ENCODE results near the gene CST9. TPM values are rescaled to one million over a fixed set of nuclear protein-coding genes. Genes with fewer than 3 reads are reported as not detected.

Gene CST9
- total RNA-seq, 1 experiment from 2014 or later: not detected

DNA sequence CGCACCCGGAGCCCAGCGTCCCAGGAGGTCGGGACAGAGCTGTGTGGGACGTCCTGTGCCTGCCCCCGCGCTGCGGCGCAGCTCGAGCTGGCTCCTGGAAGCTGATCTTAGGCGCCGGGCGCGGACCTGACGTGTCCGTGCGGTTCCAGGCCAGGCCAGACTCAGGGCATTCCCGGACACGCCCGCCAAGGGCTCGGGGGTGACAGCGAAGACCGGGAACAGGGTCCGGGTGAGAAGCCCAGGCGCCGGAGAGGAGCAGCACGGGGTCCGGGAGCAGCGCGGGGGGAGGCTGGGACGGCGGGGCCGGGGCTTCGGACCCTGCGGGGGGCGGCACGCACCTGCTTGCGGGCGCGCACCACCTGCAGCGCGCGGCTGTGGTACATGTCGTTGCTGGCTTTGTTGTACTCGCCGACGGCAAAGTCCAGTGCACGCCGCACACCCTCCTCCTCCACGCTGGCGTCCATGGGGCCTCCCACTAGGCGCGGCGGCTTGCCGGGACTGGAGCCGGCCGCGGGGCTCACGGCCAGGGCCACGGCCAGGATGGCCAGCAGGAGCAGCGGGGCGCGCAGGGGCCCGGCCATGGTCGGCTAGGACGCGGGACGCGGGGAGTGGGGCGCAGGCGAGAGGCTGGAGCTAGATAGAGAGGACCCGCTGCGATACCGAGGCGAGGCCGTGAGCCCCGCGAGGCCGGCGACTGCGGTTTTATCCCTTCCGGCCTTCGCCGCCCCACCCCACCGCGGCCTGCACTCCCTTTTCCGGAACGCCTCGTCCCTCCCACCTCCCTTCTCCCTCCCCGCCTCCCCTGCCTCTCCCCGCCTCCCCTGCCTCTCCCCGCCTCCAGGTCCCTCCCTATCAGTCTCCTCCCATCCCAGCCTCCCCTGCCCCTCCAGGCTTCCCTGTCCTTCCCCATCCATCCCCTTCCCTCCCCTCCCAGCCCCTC is 31.8 kb upstream of the CST9 start, which contains the start of gene CST3:
CST3 (minus strand) TSS at position 674 of the 940 bp plus-strand sequence; CDS start at position 581, 93 bp downstream.
- no peaks in the 10 kb centered on the region for H3K9me2 ChIP-seq (ENCODE audit: insufficient read depth)
- intact Hi-C loops (cut with micrococcal nuclease): loop anchor here (10.0 kb wide), 1 partner anchor 1557 kb away; the partner anchor contains the start of gene ENTPD6
- H3K4me3 ChIP-seq (replicated peaks in 1 of 2; ENCODE audit: low read depth in 1 of 2, low read length in 2 of 2): peak within 1 kb of the TSS; percentile 77 to 91
- no peaks in the 10 kb centered on the region for H4K20me1 ChIP-seq (ENCODE audit: insufficient read depth)
- ChIA-PET RAD21 (ENCODE audit: low non-redundant PET in 1 of 2, low total read pairs in 2 of 2, uncharacterized antibody in 2 of 2, unreplicated experiment in 2 of 2) (no interaction called here), CTCF (no interaction called here), POLR2A (interaction anchor here (1.4 to 1.5 kb wide), 2 partner anchors 9 to 15 kb away, joined by 5 read pairs; no protein-coding TSS in a partner anchor)
- H3K4me1 ChIP-seq (ENCODE audit: control insufficient read depth in 1 of 2, insufficient read depth in 2 of 2, low read length in 2 of 2): peaks cover 29 to 41% of the 10 kb centered on the region in 2 experiments
- H3K36me3 ChIP-seq (ENCODE audit: control insufficient read depth in 1 of 2, insufficient read depth in 2 of 2, low read length in 2 of 2): peaks cover 5% of the 10 kb centered on the region in 2 experiments; a peak in 2 of 4 replicates
- H2AFZ ChIP-seq (ENCODE audit: low read depth, low read length, poor library complexity, severe bottlenecking): no peak within 1 kb of the TSS
- no peaks in the 10 kb centered on the region for H3K27me3 ChIP-seq (ENCODE audit: insufficient read depth, low read length)
- peak within 1 kb of the TSS; percentile 97 for H3K4me2 ChIP-seq (ENCODE audit: low read length)
- peaks cover 21% of the 10 kb centered on the region for H3K79me2 ChIP-seq (ENCODE audit: insufficient read depth, low read length)
- ATAC-seq (peak; percentile 87), DNase-seq (ENCODE audit: low read depth, low spot score) (peak; percentile 68)
- BruUV-seq (replicated peaks): no TSS peak
- H3K9ac ChIP-seq (ENCODE audit: low read length): peak within 1 kb of the TSS; percentile 88
- H3K9me3 ChIP-seq (ENCODE audit: control insufficient read depth in 1 of 2, insufficient read depth in 1 of 2, low read depth in 1 of 2, low read length in 2 of 2): no peaks in the 10 kb centered on the region
- peak within 1 kb of the TSS; percentile 86 for H3K27ac ChIP-seq (ENCODE audit: low read depth, low read length)
- TF ChIP-seq, protein P1, sequence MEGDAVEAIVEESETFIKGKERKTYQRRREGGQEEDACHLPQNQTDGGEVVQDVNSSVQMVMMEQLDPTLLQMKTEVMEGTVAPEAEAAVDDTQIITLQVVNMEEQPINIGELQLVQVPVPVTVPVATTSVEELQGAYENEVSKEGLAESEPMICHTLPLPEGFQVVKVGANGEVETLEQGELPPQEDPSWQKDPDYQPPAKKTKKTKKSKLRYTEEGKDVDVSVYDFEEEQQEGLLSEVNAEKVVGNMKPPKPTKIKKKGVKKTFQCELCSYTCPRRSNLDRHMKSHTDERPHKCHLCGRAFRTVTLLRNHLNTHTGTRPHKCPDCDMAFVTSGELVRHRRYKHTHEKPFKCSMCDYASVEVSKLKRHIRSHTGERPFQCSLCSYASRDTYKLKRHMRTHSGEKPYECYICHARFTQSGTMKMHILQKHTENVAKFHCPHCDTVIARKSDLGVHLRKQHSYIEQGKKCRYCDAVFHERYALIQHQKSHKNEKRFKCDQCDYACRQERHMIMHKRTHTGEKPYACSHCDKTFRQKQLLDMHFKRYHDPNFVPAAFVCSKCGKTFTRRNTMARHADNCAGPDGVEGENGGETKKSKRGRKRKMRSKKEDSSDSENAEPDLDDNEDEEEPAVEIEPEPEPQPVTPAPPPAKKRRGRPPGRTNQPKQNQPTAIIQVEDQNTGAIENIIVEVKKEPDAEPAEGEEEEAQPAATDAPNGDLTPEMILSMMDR (IDR thresholded peaks at IDR 0.05 in 2 of 3, conservative IDR thresholded peaks at IDR 0.05 in 1 of 3; ENCODE audit: borderline replicate concordance in 1 of 3, insufficient read depth in 1 of 3, low read depth in 2 of 3, low read length in 2 of 3): no peak
- TF ChIP-seq ELF1 (IDR thresholded peaks at IDR 0.05; ENCODE audit: borderline replicate concordance, low read depth) (no peak), ZFX (IDR thresholded peaks at IDR 0.05) (peak; percentile 90), EZH2 (IDR thresholded peaks at IDR 0.05) (no peak), CEBPB (IDR thresholded peaks at IDR 0.05; ENCODE audit: low read depth) (no peak), SP1 (IDR thresholded peaks at IDR 0.05; ENCODE audit: low read depth) (peak; percentile 40; the same call in 1 of the 2 replicates), CBX3 (IDR thresholded peaks at IDR 0.05; ENCODE audit: low read depth) (no peak), SIN3A (IDR thresholded peaks at IDR 0.05; ENCODE audit: low read depth) (no peak), EGR1 (IDR thresholded peaks at IDR 0.05; ENCODE audit: low read depth) (no peak), POLR2A (IDR thresholded peaks at IDR 0.05; ENCODE audit: borderline replicate concordance, extremely low read depth, insufficient read depth, insufficient read length) (peak; percentile 84), YY1 (IDR thresholded peaks at IDR 0.05; ENCODE audit: extremely low read depth, insufficient replicate concordance, low read depth, low read length) (no peak), JUND (IDR thresholded peaks at IDR 0.05) (no peak), ZNF274 (IDR thresholded peaks at IDR 0.05; ENCODE audit: low read depth, low read length) (no peak), EZH2phosphoT487 (IDR thresholded peaks at IDR 0.05; ENCODE audit: borderline replicate concordance) (no peak)
- TF ChIP-seq, protein P2, sequence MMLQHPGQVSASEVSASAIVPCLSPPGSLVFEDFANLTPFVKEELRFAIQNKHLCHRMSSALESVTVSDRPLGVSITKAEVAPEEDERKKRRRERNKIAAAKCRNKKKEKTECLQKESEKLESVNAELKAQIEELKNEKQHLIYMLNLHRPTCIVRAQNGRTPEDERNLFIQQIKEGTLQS (IDR thresholded peaks at IDR 0.05): no peak
- TF ChIP-seq, protein P3, sequence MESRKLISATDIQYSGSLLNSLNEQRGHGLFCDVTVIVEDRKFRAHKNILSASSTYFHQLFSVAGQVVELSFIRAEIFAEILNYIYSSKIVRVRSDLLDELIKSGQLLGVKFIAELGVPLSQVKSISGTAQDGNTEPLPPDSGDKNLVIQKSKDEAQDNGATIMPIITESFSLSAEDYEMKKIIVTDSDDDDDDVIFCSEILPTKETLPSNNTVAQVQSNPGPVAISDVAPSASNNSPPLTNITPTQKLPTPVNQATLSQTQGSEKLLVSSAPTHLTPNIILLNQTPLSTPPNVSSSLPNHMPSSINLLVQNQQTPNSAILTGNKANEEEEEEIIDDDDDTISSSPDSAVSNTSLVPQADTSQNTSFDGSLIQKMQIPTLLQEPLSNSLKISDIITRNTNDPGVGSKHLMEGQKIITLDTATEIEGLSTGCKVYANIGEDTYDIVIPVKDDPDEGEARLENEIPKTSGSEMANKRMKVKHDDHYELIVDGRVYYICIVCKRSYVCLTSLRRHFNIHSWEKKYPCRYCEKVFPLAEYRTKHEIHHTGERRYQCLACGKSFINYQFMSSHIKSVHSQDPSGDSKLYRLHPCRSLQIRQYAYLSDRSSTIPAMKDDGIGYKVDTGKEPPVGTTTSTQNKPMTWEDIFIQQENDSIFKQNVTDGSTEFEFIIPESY (IDR thresholded peaks at IDR 0.05; ENCODE audit: extremely low read depth, insufficient replicate concordance, low read length): no peak
- TF ChIP-seq, protein P4, sequence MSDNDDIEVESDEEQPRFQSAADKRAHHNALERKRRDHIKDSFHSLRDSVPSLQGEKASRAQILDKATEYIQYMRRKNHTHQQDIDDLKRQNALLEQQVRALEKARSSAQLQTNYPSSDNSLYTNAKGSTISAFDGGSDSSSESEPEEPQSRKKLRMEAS (IDR thresholded peaks at IDR 0.05): peak; percentile 59
- TF ChIP-seq, protein P5, sequence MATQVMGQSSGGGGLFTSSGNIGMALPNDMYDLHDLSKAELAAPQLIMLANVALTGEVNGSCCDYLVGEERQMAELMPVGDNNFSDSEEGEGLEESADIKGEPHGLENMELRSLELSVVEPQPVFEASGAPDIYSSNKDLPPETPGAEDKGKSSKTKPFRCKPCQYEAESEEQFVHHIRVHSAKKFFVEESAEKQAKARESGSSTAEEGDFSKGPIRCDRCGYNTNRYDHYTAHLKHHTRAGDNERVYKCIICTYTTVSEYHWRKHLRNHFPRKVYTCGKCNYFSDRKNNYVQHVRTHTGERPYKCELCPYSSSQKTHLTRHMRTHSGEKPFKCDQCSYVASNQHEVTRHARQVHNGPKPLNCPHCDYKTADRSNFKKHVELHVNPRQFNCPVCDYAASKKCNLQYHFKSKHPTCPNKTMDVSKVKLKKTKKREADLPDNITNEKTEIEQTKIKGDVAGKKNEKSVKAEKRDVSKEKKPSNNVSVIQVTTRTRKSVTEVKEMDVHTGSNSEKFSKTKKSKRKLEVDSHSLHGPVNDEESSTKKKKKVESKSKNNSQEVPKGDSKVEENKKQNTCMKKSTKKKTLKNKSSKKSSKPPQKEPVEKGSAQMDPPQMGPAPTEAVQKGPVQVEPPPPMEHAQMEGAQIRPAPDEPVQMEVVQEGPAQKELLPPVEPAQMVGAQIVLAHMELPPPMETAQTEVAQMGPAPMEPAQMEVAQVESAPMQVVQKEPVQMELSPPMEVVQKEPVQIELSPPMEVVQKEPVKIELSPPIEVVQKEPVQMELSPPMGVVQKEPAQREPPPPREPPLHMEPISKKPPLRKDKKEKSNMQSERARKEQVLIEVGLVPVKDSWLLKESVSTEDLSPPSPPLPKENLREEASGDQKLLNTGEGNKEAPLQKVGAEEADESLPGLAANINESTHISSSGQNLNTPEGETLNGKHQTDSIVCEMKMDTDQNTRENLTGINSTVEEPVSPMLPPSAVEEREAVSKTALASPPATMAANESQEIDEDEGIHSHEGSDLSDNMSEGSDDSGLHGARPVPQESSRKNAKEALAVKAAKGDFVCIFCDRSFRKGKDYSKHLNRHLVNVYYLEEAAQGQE (IDR thresholded peaks at IDR 0.05; ENCODE audit: low read depth): no peak

All from HCT116 (cell line).